ENCODE measurements around the gene CLINT1.

CLINT1 gene

DNA sequence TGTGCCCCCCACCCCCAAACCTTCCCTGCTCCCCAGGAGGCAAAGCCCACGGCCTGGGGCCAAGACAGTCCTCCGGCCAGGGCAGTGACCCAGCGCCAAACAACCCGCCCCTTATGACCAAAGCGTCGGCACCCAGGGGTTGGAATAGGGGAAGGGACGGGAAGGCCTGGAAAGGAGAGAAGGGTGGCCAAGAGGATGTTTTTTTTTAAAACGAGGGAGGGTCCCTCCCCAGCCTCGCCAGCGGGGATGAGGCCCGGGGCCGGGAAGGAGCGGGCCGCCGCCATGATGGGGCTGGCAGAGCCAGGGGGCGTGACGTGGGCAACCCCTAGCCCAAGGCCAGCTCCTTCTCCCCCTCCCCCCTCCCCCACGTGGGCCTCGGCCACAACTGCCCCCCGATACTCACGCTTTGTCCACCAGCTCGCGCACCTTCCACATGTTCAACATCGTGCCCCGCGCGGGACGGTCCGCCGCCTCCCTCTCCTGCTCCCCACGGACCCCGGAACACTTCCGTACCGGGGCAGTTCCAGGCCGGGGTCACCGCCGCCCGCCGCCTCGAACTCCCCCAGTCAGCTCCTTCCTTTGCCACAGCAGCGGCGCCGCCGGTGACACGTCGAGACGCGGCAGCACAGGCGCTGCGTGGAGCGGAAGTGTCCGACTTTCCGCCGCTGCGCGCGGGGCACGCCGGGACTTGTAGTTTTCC, at the start of gene CLINT1:
Gene CLINT1 (minus strand): TSS at position 619 of the 700 bp plus-strand sequence. CDS start 175 bp downstream, at position 444.
- TF ChIP-seq ZFX (IDR thresholded peaks at IDR 0.05), result peak; percentile 53; the same call in 1 of the 2 replicates
- TF ChIP-seq, protein P1, sequence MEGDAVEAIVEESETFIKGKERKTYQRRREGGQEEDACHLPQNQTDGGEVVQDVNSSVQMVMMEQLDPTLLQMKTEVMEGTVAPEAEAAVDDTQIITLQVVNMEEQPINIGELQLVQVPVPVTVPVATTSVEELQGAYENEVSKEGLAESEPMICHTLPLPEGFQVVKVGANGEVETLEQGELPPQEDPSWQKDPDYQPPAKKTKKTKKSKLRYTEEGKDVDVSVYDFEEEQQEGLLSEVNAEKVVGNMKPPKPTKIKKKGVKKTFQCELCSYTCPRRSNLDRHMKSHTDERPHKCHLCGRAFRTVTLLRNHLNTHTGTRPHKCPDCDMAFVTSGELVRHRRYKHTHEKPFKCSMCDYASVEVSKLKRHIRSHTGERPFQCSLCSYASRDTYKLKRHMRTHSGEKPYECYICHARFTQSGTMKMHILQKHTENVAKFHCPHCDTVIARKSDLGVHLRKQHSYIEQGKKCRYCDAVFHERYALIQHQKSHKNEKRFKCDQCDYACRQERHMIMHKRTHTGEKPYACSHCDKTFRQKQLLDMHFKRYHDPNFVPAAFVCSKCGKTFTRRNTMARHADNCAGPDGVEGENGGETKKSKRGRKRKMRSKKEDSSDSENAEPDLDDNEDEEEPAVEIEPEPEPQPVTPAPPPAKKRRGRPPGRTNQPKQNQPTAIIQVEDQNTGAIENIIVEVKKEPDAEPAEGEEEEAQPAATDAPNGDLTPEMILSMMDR (conservative IDR thresholded peaks at IDR 0.05), result no peak

DNA sequence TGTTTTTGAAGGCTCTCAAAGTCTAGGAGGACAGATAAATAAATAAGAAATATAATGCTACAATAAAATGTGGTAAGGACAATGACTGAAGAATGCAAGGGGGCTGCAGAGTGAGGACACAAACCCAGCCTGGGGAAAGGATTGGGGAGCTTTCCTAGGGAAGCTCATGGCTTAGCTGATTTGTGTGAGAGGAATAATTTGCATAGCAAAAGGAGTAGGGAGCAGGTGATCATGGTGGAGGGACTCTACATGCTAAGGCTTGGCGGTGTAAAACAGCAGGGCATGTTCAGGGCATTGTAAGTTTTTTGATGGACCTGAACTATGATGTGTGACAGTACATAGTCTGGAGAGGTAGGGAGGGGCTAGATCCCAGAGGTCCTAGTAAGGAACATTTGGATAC, 49.5 kb upstream of the CLINT1 start:
- TF ChIP-seq, protein P1 (conservative IDR thresholded peaks at IDR 0.05), result no peak
- TF ChIP-seq ZFX (IDR thresholded peaks at IDR 0.05), result no peak
- no peak overlapping the region for H3K27ac ChIP-seq

More for the DNA sequence above, at the start of gene CLINT1:
- H3K27ac ChIP-seq, result peak within 1 kb of the TSS; percentile 88

DNA sequence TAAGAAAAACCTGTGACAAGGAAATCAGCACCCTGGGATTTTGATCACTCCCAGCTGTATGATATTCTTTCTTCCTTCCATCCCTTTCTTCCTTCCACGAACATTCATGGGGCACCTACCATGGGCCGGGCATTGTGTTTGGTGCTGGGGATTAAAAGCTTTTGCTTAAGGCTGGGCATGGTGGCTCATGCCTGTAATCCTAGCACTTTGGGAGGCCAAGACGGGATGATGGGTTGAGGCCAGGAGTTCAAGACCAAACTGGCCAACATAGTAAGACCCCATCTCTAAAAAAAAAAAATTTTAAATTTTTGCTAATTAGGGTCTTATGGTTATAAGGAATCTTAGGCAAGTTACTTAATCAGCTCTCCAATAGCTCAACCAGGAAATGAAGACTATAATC, 48.5 kb upstream of the CLINT1 start:
- TF ChIP-seq, protein P1 (conservative IDR thresholded peaks at IDR 0.05), result no peak
- TF ChIP-seq ZFX (IDR thresholded peaks at IDR 0.05), result no peak

DNA sequence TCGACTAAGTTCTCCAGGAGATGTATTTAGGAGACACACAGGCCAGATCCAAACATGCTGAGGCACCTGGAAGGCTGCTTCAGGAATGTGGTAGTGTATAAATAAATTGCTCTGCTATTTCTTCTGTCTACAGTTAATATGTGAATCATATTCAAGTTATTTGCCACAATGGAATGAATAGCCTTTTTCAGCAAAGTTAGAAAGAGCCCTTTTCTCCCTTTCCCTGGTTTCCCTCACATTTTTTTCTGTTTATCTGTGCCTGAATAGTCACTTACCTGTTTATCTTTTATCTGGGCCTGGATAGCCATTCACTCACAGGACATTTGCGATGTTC, 44.1 kb upstream of the CLINT1 start:
- no peak overlapping the region for H3K27ac ChIP-seq

More for the DNA sequence above, 48.5 kb upstream of the CLINT1 start:
- H3K27ac ChIP-seq, result no peak overlapping the region

DNA sequence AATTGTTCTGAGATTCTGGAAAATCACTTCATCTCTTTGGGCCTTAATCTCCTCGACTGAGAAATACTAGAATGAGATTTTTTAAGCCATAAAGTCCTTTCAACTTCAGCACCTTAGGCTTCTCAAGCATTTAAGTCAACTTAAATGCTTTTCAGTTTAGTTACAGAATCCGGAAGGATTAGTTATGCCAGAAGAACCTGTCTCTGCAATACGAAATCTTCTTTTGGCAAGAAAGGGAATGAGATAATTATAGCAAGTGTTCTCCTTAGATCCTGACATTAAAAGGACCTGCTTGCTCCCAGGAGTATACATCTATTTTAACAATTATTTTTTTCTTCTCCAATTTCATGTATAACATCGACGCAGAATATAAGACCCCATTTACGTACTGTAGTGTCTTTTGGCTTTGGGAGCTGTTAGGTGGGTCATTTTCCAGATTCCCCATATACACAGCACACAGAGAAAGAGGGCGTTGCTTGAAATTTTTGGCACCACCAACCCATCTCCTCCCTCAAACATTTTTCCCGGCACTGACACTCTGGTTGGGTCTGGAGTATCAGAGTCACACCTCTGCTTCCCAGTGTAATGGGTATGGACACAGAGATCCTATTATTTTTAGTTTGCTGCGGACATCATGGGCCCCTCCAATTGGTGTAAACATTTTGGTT, 43.6 kb upstream of the CLINT1 start:
- no peak overlapping the region for H3K27ac ChIP-seq
- TF ChIP-seq, protein P1 (conservative IDR thresholded peaks at IDR 0.05), result no peak
- no peak for TF ChIP-seq ZFX (IDR thresholded peaks at IDR 0.05)

More for the DNA sequence above, 44.1 kb upstream of the CLINT1 start:
- TF ChIP-seq, protein P1 (conservative IDR thresholded peaks at IDR 0.05), result no peak
- no peak for TF ChIP-seq ZFX (IDR thresholded peaks at IDR 0.05)

DNA sequence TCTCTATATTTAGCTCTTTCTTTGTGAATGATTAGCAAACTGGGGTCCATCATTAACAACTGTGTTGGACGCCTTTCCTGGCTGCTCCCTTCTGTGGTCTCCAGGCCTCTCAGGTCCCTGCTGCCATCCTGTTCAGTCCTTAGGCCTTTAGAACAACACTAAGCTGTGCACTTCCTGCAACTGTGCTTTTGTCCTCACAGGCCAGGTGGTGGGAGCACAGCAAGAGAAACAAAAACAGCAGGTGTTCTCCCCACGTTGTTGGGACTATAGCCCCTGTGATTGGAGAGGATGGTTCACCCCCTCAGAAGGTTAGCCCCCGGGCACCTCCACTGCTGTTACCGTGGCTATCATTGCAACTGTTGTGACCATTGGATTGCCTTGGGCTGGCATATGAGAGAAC, 41.7 kb upstream of the CLINT1 start:
- no peak overlapping the region for H3K27ac ChIP-seq
- TF ChIP-seq ZFX (IDR thresholded peaks at IDR 0.05), result no peak
- TF ChIP-seq, protein P1 (conservative IDR thresholded peaks at IDR 0.05), result no peak

DNA sequence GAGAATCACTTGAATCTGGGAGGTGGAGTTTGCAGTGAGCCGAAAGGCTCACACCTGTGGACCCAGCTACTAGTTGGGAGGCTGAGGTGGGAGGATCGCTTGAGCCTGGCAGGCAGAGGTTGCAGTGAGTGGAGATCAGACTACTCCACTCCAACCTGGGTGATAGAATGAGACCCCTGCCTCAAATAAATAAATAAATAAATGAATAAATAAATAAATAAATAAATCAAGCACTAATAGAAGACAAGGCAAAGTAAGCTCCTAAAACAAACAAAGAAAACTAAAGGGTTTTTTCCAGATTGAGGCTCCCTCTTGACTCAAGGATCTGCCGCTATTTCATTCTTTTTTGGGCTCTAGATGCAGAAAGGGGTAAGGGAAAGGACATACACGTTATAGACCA, 34.7 kb upstream of the CLINT1 start:
- no peak overlapping the region for H3K27ac ChIP-seq
- no peak for TF ChIP-seq ZFX (IDR thresholded peaks at IDR 0.05)
- TF ChIP-seq, protein P1 (conservative IDR thresholded peaks at IDR 0.05), result no peak

Data from C4-2B (cell line).